HepG2 (cell line): ENCODE data around the gene KIAA1614. TPM values are rescaled to one million over a fixed set of nuclear protein-coding genes. Genes with fewer than 3 reads are reported as not detected.

ENCODE experiments used
- ADNP ChIP-seq: sonication (generic); formaldehyde crosslinking; IDR thresholded peaks from 2 replicates; pipeline ENCODE4 v1.4.0; 2020; ENCODE audit warnings: missing genetic modification reagents
- GLMP ChIP-seq: sonication (generic); formaldehyde crosslinking; IDR thresholded peaks from 2 replicates; pipeline ENCODE4 v1.9.0; 2021; ENCODE audit warnings: missing genetic modification reagents, mild to moderate bottlenecking, borderline replicate concordance
- GPN1 ChIP-seq: sonication (generic); formaldehyde crosslinking; IDR thresholded peaks from 2 replicates; pipeline ENCODE4 v1.5.1; 2020; ENCODE audit warnings: missing genetic modification reagents, borderline replicate concordance
- HDAC6 ChIP-seq: fragments of 200-600 bp; sonication (generic); IDR thresholded peaks from 2 replicates; pipeline ENCODE4 v1.7.0; 2017; ENCODE audit warnings: mild to moderate bottlenecking, antibody characterized with exemption, low read length, low read depth
- HNRNPK ChIP-seq: fragments of 200-400 bp; formaldehyde crosslinking; IDR thresholded peaks from 2 replicates; pipeline ENCODE4 v1.6.1; 2018; ENCODE audit warnings: low read length, low read depth, moderate library complexity, mild to moderate bottlenecking; ENCODE audit not compliant: poor library complexity, severe bottlenecking
- HOMEZ ChIP-seq: IDR thresholded peaks from 2 replicates; pipeline ENCODE4 v1.6.1; 2016; ENCODE audit warnings: low read depth
- HOXA3 ChIP-seq: sonication (generic); formaldehyde crosslinking; IDR thresholded peaks from 2 replicates; pipeline ENCODE4 v1.5.0; 2020; ENCODE audit warnings: missing genetic modification reagents
- LCORL ChIP-seq, 2 experiments: fragments of 450-650 bp in 1 of 2; sonication (generic) in 1 of 2; formaldehyde crosslinking in 1 of 2; IDR thresholded peaks; 2 replicates each; pipeline versions ENCODE4 v1.5.0 to v1.6.1; 2017 to 2020; ENCODE audit warnings: antibody characterized with exemption in 1 of 2, missing genetic modification reagents in 1 of 2
- MLXIP ChIP-seq: sonication (generic); formaldehyde crosslinking; IDR thresholded peaks from 2 replicates; pipeline ENCODE4 v1.9.0; 2021; ENCODE audit warnings: missing genetic modification reagents, borderline replicate concordance
- MTF2 ChIP-seq: sonication (generic); formaldehyde crosslinking; IDR thresholded peaks from 2 replicates; pipeline ENCODE4 v1.5.0; 2020; ENCODE audit warnings: missing genetic modification reagents, borderline replicate concordance
- NR2F2 ChIP-seq: IDR thresholded peaks from 2 replicates; pipeline ENCODE4 v1.6.1; 2012; ENCODE audit warnings: low read depth, inconsistent platforms, borderline replicate concordance
- PHF8 ChIP-seq: sonication (generic); formaldehyde crosslinking; IDR thresholded peaks from 2 replicates; pipeline ENCODE4 v1.5.0; 2020; ENCODE audit warnings: missing genetic modification reagents
- PRDM4 ChIP-seq: sonication (generic); formaldehyde crosslinking; IDR thresholded peaks from 2 replicates; pipeline ENCODE4 v1.9.0; 2021; ENCODE audit warnings: missing genetic modification reagents, borderline replicate concordance
- TFE3 ChIP-seq: IDR thresholded peaks from 2 replicates; pipeline ENCODE4 v1.6.1; 2016
- ZNF251 ChIP-seq: sonication (generic); formaldehyde crosslinking; IDR thresholded peaks from 2 replicates; pipeline ENCODE4 v1.9.0; 2021; ENCODE audit warnings: mild to moderate bottlenecking, missing genetic modification reagents
- ZNF34 ChIP-seq: sonication (generic); formaldehyde crosslinking; IDR thresholded peaks from 2 replicates; pipeline ENCODE4 v1.4.0; 2020; ENCODE audit warnings: mild to moderate bottlenecking, missing genetic modification reagents, borderline replicate concordance
- ZNF382 ChIP-seq: sonication (generic); formaldehyde crosslinking; IDR thresholded peaks from 2 replicates; pipeline ENCODE4 v1.5.0; 2020; ENCODE audit warnings: missing genetic modification reagents, mild to moderate bottlenecking, borderline replicate concordance
- ZNF589 ChIP-seq: sonication (generic); formaldehyde crosslinking; conservative IDR thresholded peaks from 2 replicates; pipeline ENCODE4 v1.8.0; 2022; ENCODE audit warnings: mild to moderate bottlenecking, moderate library complexity, missing genetic modification reagents
- polyA plus RNA-seq, 8 experiments: library from polyadenylated mRNA; depleted of rRNA in 3 of 8; stranded (reverse) in 7 of 8; unstranded in 1 of 8; fragments of >200 nt; fragmentation: Illumina TruSeq in 4 of 8; extraction: Trizol in 4 of 8; gene quantifications; 2 replicates each; pipeline versions ENCODE4 v1.2.1 to v1.2.3, GENCODE V29; 2011 to 2016; ENCODE audit warnings: low read depth in 4 of 8, missing spikeins in 1 of 8, mixed read lengths in 1 of 8; ENCODE audit not compliant: insufficient read depth in 1 of 8
- total RNA-seq, 5 experiments: library from RNA; depleted of rRNA; stranded (reverse); fragments of >200 nt; fragmentation: Illumina TruSeq; extraction: Trizol; gene quantifications; 2 replicates each; pipeline ENCODE4 v1.2.3, GENCODE V29; 2016; ENCODE audit warnings: low read depth in 1 of 5

Gene KIAA1614
- total and polyA plus RNA-seq, 2 of the 13 experiments (the other 11 are each of a cell fraction or from before 2014, with no cell fraction given): 0.15 to 0.77 TPM

- TF ChIP-seq HOMEZ (peak; percentile 72), TFE3 (peak; percentile 52; the same call in 1 of the 2 replicates), HDAC6 (no peak), GLMP (CRISPR knock-in tag) (no peak), HNRNPK (no peak), ZNF34 (CRISPR knock-in tag) (no peak), NR2F2 (no peak), ZNF589 (CRISPR knock-in tag) (no peak), PRDM4 (CRISPR knock-in tag) (no peak), ADNP (CRISPR knock-in tag) (no peak), HOXA3 (peak; percentile 37; the same call in 1 of the 2 replicates), MTF2 (peak; percentile 52; the same call in 1 of the 2 replicates), LCORL (IDR thresholded peaks at IDR 0.05) (no peak), LCORL (CRISPR knock-in tag; IDR thresholded peaks at IDR 0.05) (peak; percentile 78), PHF8 (peak; percentile 31; the same call in 1 of the 2 replicates), MLXIP (CRISPR knock-in tag) (no peak), ZNF251 (CRISPR knock-in tag) (no peak), GPN1 (CRISPR knock-in tag) (no peak), ZNF382 (no peak)
Measured at GRCh38 chr1:180935326-180936109, 22.8 kb downstream of the KIAA1614 start (continued).
